Measurements from ENCODE around the gene EPB41L3.

EPB41L3 gene

GRCh38 chr18:5543773-5544389 lies at the start of gene EPB41L3:
EPB41L3 (minus strand) TSS chr18:5543997; CDS start chr18:5489183, 54,814 bp downstream.
- TF ChIP-seq, protein P1, sequence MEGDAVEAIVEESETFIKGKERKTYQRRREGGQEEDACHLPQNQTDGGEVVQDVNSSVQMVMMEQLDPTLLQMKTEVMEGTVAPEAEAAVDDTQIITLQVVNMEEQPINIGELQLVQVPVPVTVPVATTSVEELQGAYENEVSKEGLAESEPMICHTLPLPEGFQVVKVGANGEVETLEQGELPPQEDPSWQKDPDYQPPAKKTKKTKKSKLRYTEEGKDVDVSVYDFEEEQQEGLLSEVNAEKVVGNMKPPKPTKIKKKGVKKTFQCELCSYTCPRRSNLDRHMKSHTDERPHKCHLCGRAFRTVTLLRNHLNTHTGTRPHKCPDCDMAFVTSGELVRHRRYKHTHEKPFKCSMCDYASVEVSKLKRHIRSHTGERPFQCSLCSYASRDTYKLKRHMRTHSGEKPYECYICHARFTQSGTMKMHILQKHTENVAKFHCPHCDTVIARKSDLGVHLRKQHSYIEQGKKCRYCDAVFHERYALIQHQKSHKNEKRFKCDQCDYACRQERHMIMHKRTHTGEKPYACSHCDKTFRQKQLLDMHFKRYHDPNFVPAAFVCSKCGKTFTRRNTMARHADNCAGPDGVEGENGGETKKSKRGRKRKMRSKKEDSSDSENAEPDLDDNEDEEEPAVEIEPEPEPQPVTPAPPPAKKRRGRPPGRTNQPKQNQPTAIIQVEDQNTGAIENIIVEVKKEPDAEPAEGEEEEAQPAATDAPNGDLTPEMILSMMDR (IDR thresholded peaks at IDR 0.05; ENCODE audit: control insufficient read depth, extremely low read depth, insufficient read depth) = no peak
- DNase-seq (ENCODE audit: low read depth) = no peak
- no peak within 1 kb of the TSS for H3K4me3 ChIP-seq (ENCODE audit: low read depth, low read length)

DNA sequence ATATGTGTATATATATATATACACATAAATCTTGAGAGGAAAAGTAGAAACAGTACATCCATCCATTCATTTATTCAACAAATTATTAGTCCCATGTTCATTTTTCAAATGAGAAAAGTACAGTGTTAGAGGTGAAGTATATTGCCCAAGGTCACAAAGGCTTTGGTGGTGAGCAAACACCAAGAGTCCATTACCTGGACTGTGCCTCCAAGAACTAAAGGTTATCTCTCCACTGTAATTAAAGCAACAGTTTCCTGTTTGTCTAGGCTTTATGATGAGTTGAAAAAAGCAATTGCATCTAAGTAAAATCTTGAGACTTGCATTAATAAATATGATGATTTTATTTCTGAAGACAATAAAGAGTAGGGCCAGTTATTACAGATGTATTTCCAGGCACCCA lies 44.7 kb upstream of the EPB41L3 start:
- no peak for DNase-seq (ENCODE audit: low read depth)
- H3K4me3 ChIP-seq (ENCODE audit: low read depth, low read length) = no peak overlapping the region
- TF ChIP-seq, protein P1 (IDR thresholded peaks at IDR 0.05; ENCODE audit: control insufficient read depth, extremely low read depth, insufficient read depth) = no peak

- no peak overlapping the region for H3K4me3 ChIP-seq (ENCODE audit: low read depth, low read length)
- TF ChIP-seq, protein P1 (IDR thresholded peaks at IDR 0.05; ENCODE audit: control insufficient read depth, extremely low read depth, insufficient read depth) = no peak
- DNase-seq (ENCODE audit: low read depth) = no peak
Measured at GRCh38 chr18:5585653-5586052, 41.9 kb upstream of the EPB41L3 start.

GRCh38 chr18:5584746-5585417 lies 41.1 kb upstream of the EPB41L3 start:
- DNase-seq (ENCODE audit: low read depth) = no peak
- TF ChIP-seq, protein P1 (IDR thresholded peaks at IDR 0.05; ENCODE audit: control insufficient read depth, extremely low read depth, insufficient read depth) = no peak
- H3K4me3 ChIP-seq (ENCODE audit: low read depth, low read length) = no peak overlapping the region

DNA sequence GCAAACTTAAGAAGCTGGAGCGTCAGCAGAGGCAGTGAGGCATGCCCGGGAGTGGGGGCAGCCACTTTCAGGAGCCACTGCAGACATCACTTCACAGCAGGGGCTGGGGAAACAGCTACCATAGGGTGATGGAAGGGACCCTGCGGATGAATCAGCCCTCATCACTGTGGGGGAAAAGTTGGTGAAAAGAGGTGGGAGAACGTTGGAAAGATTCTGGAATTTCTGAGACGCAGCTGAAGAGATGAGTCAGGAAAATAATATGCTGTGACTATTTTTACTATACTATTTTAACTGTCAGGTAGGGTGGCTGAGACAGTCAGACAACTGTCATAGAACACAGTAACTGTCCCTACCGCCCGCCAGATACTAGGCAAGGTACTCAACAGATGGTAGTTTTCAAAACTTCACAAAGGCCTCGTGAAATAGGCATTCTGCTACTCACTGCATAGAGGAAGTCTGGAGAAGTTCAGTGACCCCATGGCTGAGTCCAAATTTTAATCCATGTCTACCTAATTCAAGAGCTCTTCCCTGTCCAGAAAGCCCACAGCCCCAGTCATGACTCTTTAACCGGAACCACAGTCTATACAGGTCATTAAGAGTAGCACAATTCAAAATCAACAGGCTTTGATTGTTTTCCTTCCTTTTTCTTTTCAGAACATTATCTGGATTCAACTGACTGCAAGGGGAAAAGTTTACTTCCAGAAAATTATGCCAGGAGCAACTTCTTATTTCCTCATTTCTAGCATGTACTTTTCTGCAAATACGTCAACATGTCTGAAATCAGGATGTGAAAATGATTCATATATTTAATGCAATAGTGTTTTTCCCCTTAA lies 39.3 kb upstream of the EPB41L3 start:
- DNase-seq (ENCODE audit: low read depth) = no peak
- no peak overlapping the region for H3K4me3 ChIP-seq (ENCODE audit: low read depth, low read length)
- TF ChIP-seq, protein P1 (IDR thresholded peaks at IDR 0.05; ENCODE audit: control insufficient read depth, extremely low read depth, insufficient read depth) = no peak

GRCh38 chr18:5582076-5582475 lies 38.3 kb upstream of the EPB41L3 start:
- no peak overlapping the region for H3K4me3 ChIP-seq (ENCODE audit: low read depth, low read length)
- TF ChIP-seq, protein P1 (IDR thresholded peaks at IDR 0.05; ENCODE audit: control insufficient read depth, extremely low read depth, insufficient read depth) = no peak
- DNase-seq (ENCODE audit: low read depth) = no peak

All from LNCaP clone FGC (cell line).